ENCODE measurements around the gene ZNF611.
"Not testable (repeated sequence)": the region's sequence is repeated elsewhere in the genome, so short reads cannot be mapped to it uniquely, and the experiment has no call there.

ZNF611 gene

GRCh38 chr19:52748336-52748950 lies 13.6 kb upstream of the ZNF611 start:
- Histone ChIP-seq H3K27me3 (ENCODE audit: insufficient read depth, poor library complexity, severe bottlenecking) (no peaks in the 10 kb centered on the region), H3K4me1 (ENCODE audit: insufficient read depth, poor library complexity, severe bottlenecking) (no peaks in the 10 kb centered on the region), H3K9me3 (ENCODE audit: severe bottlenecking) (no peaks in the 10 kb centered on the region), H3K27ac (ENCODE audit: poor library complexity, severe bottlenecking) (no peak overlapping the region), H3K4me3 (ENCODE audit: severe bottlenecking) (no peak overlapping the region), H3K36me3 (ENCODE audit: low read depth) (no peaks in the 10 kb centered on the region)
- DNase-seq (ENCODE audit: low spot score) (no peak), ATAC-seq (ENCODE audit: low read depth) (no peak)
- TF ChIP-seq CTCF (IDR thresholded peaks at IDR 0.05; ENCODE audit: poor library complexity, severe bottlenecking) = peak; percentile 46

GRCh38 chr19:52745919-52746318 lies 11.1 kb upstream of the ZNF611 start:
- DNase-seq (ENCODE audit: low spot score); H3K27me3 ChIP-seq (ENCODE audit: insufficient read depth, poor library complexity, severe bottlenecking); ATAC-seq (ENCODE audit: low read depth); H3K27ac ChIP-seq (ENCODE audit: poor library complexity, severe bottlenecking); H3K9me3 ChIP-seq (ENCODE audit: severe bottlenecking); H3K4me3 ChIP-seq (ENCODE audit: severe bottlenecking); H3K36me3 ChIP-seq (ENCODE audit: low read depth); H3K4me1 ChIP-seq (ENCODE audit: insufficient read depth, poor library complexity, severe bottlenecking): not testable (repeated sequence)

- ATAC-seq (ENCODE audit: low read depth) = no peak
- H3K27me3 ChIP-seq (ENCODE audit: insufficient read depth, poor library complexity, severe bottlenecking) = no peaks in the 10 kb centered on the region
- H3K9me3 ChIP-seq (ENCODE audit: severe bottlenecking) = no peaks in the 10 kb centered on the region
- no peak overlapping the region for H3K4me3 ChIP-seq (ENCODE audit: severe bottlenecking)
- TF ChIP-seq CTCF (IDR thresholded peaks at IDR 0.05; ENCODE audit: poor library complexity, severe bottlenecking) = no peak
- H3K36me3 ChIP-seq (ENCODE audit: low read depth) = no peaks in the 10 kb centered on the region
- no peak for DNase-seq (ENCODE audit: low spot score)
- no peak overlapping the region for H3K27ac ChIP-seq (ENCODE audit: poor library complexity, severe bottlenecking)
- H3K4me1 ChIP-seq (ENCODE audit: insufficient read depth, poor library complexity, severe bottlenecking) = no peaks in the 10 kb centered on the region
These were observed 8.2 kb upstream of the ZNF611 start for GRCh38 chr19:52743091-52743490.

GRCh38 chr19:52742516-52742915 lies 7.7 kb upstream of the ZNF611 start:
- ATAC-seq (ENCODE audit: low read depth) (no peak), DNase-seq (ENCODE audit: low spot score) (no peak)
- no peaks in the 10 kb centered on the region for H3K36me3 ChIP-seq (ENCODE audit: low read depth)
- H3K4me1 ChIP-seq (ENCODE audit: insufficient read depth, poor library complexity, severe bottlenecking) = peaks cover 2% of the 10 kb centered on the region
- H3K27ac ChIP-seq (ENCODE audit: poor library complexity, severe bottlenecking) = no peak overlapping the region
- no peak for TF ChIP-seq CTCF (IDR thresholded peaks at IDR 0.05; ENCODE audit: poor library complexity, severe bottlenecking)
- no peaks in the 10 kb centered on the region for H3K27me3 ChIP-seq (ENCODE audit: insufficient read depth, poor library complexity, severe bottlenecking)
- H3K9me3 ChIP-seq (ENCODE audit: severe bottlenecking) = no peaks in the 10 kb centered on the region
- no peak overlapping the region for H3K4me3 ChIP-seq (ENCODE audit: severe bottlenecking)

GRCh38 chr19:52741951-52742485 lies 7.2 kb upstream of the ZNF611 start:
- Histone ChIP-seq H3K4me1 (ENCODE audit: insufficient read depth, poor library complexity, severe bottlenecking) (peaks cover 2% of the 10 kb centered on the region), H3K27ac (ENCODE audit: poor library complexity, severe bottlenecking) (no peak overlapping the region), H3K36me3 (ENCODE audit: low read depth) (no peaks in the 10 kb centered on the region), H3K9me3 (ENCODE audit: severe bottlenecking) (no peaks in the 10 kb centered on the region), H3K27me3 (ENCODE audit: insufficient read depth, poor library complexity, severe bottlenecking) (no peaks in the 10 kb centered on the region), H3K4me3 (ENCODE audit: severe bottlenecking) (no peak overlapping the region)
- TF ChIP-seq CTCF (IDR thresholded peaks at IDR 0.05; ENCODE audit: poor library complexity, severe bottlenecking) = no peak
- ATAC-seq (ENCODE audit: low read depth) (no peak), DNase-seq (ENCODE audit: low spot score) (no peak)

- not testable (repeated sequence) for ATAC-seq (ENCODE audit: low read depth); H3K27me3 ChIP-seq (ENCODE audit: insufficient read depth, poor library complexity, severe bottlenecking); DNase-seq (ENCODE audit: low spot score); H3K4me3 ChIP-seq (ENCODE audit: severe bottlenecking); H3K27ac ChIP-seq (ENCODE audit: poor library complexity, severe bottlenecking); H3K9me3 ChIP-seq (ENCODE audit: severe bottlenecking); H3K36me3 ChIP-seq (ENCODE audit: low read depth); H3K4me1 ChIP-seq (ENCODE audit: insufficient read depth, poor library complexity, severe bottlenecking)
These were observed 6.5 kb upstream of the ZNF611 start for GRCh38 chr19:52741371-52741770.
